ENCODE data around the gene GPR17. TPM values are rescaled to one million over a fixed set of nuclear protein-coding genes. Genes with fewer than 3 reads are reported as not detected.

The GPR17 gene
- total RNA-seq, 1 donor from 2014 or later = 0.18 TPM

DNA sequence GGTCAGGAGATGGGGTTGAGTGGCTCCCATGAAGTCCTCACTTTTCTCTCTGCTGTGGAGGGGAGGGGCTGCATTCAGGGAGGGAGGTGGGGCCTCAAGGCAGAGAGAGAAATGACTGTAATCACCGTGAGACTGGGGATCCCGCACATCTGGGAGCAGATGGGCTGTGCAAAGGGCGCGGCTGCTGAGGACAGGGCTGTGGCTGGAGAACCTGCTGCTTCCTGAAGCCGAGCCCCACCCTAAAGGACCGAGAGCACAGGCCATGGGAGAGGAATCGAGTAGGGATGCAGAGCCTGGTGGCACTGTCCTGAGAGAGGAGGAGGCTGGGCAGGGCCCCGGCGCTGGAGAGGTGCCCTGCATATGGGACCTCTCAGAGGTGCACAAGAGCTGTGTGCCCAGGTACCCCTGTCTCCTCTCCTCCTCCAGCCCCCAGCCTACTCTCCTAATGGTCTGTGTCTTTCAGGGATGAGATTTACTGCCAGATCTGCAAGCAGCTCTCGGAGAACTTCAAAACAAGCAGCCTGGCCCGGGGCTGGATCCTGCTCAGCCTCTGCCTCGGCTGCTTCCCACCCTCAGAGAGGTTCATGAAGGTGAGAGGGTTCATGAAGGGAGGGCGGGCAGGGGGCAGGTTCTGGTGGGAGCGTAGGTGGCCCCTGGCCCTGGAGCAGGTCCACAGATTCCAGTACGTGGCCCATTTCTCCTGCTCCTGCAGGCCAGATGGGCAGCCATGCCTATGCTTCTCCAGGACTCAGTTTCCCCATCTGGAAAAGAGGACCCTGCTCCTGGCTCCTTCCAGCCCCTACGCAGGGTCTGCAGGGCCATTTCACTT is 25.9 kb upstream of the GPR17 start:
- Histone ChIP-seq H3K36me3 (ENCODE audit: insufficient read depth, low read length) (no peaks in the 10 kb centered on the region), H3K4me2 (ENCODE audit: low read length) (no peak overlapping the region), H3K9me3 (ENCODE audit: insufficient read depth, low read depth, low read length) (no peaks in the 10 kb centered on the region), H3K4me1 (ENCODE audit: insufficient read depth, low read length) (peaks cover 11% of the 10 kb centered on the region), H3K79me2 (ENCODE audit: insufficient read depth, low read length) (no peaks in the 10 kb centered on the region), H3K27ac (ENCODE audit: low read depth, low read length) (no peak overlapping the region), H3K27me3 (ENCODE audit: insufficient read depth, low read length) (no peaks in the 10 kb centered on the region), H4K20me1 (ENCODE audit: insufficient read depth, low read length) (no peaks in the 10 kb centered on the region), H2AFZ (ENCODE audit: low read depth, low read length) (no peak overlapping the region), H3K9ac (ENCODE audit: low read length) (no peak overlapping the region), H3K4me3 (ENCODE audit: insufficient read depth, low read depth, low read length) (no peak overlapping the region)
- Mint-ChIP-seq H3K9me3 (ENCODE audit: unreplicated experiment) (peaks cover 5% of the 10 kb centered on the region), H3K27ac (ENCODE audit: unreplicated experiment) (no peak overlapping the region), H3K27me3 (ENCODE audit: low read depth, unreplicated experiment) (peaks cover 12% of the 10 kb centered on the region), H3K36me3 (ENCODE audit: low read depth, unreplicated experiment) (peaks cover 2% of the 10 kb centered on the region), H3K4me3 (ENCODE audit: unreplicated experiment) (no peak overlapping the region), H3K4me1 (ENCODE audit: low read depth, unreplicated experiment) (peaks cover 22% of the 10 kb centered on the region)
- TF ChIP-seq EZH2 (IDR thresholded peaks at IDR 0.05; ENCODE audit: insufficient read depth, low read length) = no peak
- TF ChIP-seq, protein P1, sequence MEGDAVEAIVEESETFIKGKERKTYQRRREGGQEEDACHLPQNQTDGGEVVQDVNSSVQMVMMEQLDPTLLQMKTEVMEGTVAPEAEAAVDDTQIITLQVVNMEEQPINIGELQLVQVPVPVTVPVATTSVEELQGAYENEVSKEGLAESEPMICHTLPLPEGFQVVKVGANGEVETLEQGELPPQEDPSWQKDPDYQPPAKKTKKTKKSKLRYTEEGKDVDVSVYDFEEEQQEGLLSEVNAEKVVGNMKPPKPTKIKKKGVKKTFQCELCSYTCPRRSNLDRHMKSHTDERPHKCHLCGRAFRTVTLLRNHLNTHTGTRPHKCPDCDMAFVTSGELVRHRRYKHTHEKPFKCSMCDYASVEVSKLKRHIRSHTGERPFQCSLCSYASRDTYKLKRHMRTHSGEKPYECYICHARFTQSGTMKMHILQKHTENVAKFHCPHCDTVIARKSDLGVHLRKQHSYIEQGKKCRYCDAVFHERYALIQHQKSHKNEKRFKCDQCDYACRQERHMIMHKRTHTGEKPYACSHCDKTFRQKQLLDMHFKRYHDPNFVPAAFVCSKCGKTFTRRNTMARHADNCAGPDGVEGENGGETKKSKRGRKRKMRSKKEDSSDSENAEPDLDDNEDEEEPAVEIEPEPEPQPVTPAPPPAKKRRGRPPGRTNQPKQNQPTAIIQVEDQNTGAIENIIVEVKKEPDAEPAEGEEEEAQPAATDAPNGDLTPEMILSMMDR (IDR thresholded peaks at IDR 0.05; ENCODE audit: insufficient read depth, low read depth, low read length) = no peak
- DNase-seq (ENCODE audit: low read depth) (no peak), FAIRE-seq (no peak)

DNA sequence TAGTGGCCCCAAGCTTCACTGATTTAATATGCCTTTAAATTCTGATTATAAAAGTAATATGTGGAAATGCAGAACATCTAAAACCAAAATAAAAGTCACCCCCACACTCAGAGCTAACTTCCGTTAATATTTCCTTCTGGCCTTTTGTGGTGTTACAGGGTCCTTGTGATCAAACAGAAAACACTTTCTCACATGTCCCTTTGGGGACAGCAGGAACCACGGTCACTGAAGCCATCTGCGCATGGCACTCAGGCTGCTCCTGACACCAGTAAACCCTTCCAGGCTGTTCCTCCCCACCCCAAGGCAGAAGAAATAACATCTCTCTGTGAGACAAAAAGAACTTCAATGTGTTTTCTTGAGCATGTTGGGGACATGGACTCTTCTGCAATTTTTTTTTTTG is 25.1 kb upstream of the GPR17 start:
- Histone ChIP-seq H4K20me1 (ENCODE audit: insufficient read depth, low read length) (no peaks in the 10 kb centered on the region), H3K4me2 (ENCODE audit: low read length) (no peak overlapping the region), H3K4me1 (ENCODE audit: insufficient read depth, low read length) (peaks cover 11% of the 10 kb centered on the region), H3K79me2 (ENCODE audit: insufficient read depth, low read length) (no peaks in the 10 kb centered on the region), H3K4me3 (ENCODE audit: insufficient read depth, low read depth, low read length) (no peak overlapping the region), H2AFZ (ENCODE audit: low read depth, low read length) (no peak overlapping the region), H3K9ac (ENCODE audit: low read length) (no peak overlapping the region), H3K27me3 (ENCODE audit: insufficient read depth, low read length) (no peaks in the 10 kb centered on the region), H3K36me3 (ENCODE audit: insufficient read depth, low read length) (no peaks in the 10 kb centered on the region), H3K27ac (ENCODE audit: low read depth, low read length) (no peak overlapping the region), H3K9me3 (ENCODE audit: insufficient read depth, low read depth, low read length) (no peaks in the 10 kb centered on the region)
- H3K4me3 Mint-ChIP-seq (ENCODE audit: unreplicated experiment) = no peak overlapping the region
- no peak for TF ChIP-seq EZH2 (IDR thresholded peaks at IDR 0.05; ENCODE audit: insufficient read depth, low read length)
- TF ChIP-seq, protein P1 (IDR thresholded peaks at IDR 0.05; ENCODE audit: insufficient read depth, low read depth, low read length) = no peak
- H3K27ac Mint-ChIP-seq (ENCODE audit: unreplicated experiment) = no peak overlapping the region
- H3K36me3 Mint-ChIP-seq (ENCODE audit: low read depth, unreplicated experiment) = peaks cover 2% of the 10 kb centered on the region
- DNase-seq (ENCODE audit: low read depth) (no peak), FAIRE-seq (no peak)
- H3K27me3 Mint-ChIP-seq (ENCODE audit: low read depth, unreplicated experiment) = peaks cover 14% of the 10 kb centered on the region
- peaks cover 19% of the 10 kb centered on the region for H3K4me1 Mint-ChIP-seq (ENCODE audit: low read depth, unreplicated experiment)
- peaks cover 2% of the 10 kb centered on the region for H3K9me3 Mint-ChIP-seq (ENCODE audit: unreplicated experiment)

DNA sequence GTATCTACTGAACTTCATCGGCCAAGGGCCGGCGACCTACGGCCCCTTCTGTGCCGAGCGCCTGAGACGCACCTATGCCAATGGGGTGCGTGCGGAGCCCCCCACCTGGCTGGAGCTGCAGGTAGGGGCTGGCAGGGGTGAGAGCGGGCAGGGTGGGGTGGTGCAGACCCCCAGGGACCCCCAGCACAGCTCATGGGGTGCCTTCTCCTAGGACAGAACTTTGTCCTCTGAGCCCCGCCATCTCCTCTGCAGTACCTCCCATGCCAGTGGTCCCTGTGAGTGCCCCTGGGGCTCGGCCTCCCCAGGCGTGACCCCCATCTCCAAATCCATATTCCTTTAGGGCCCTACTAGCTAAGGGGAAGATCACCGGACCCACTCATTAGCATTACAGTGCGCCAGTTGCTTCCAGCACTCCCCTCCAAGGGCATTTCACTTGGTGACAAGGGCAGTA is 23.9 kb upstream of the GPR17 start:
- FAIRE-seq = no peak

More for the DNA sequence above, 23.9 kb upstream of the GPR17 start:
- H3K79me2 ChIP-seq (ENCODE audit: insufficient read depth, low read length) = no peaks in the 10 kb centered on the region
- H3K27me3 ChIP-seq (ENCODE audit: insufficient read depth, low read length) = no peaks in the 10 kb centered on the region
- TF ChIP-seq, protein P1 (IDR thresholded peaks at IDR 0.05; ENCODE audit: insufficient read depth, low read depth, low read length) = no peak
- no peak for TF ChIP-seq EZH2 (IDR thresholded peaks at IDR 0.05; ENCODE audit: insufficient read depth, low read length)
- no peaks in the 10 kb centered on the region for H3K9me3 ChIP-seq (ENCODE audit: insufficient read depth, low read depth, low read length)
- peaks cover 21% of the 10 kb centered on the region for H3K27me3 Mint-ChIP-seq (ENCODE audit: low read depth, unreplicated experiment)
- no peak overlapping the region for H3K27ac Mint-ChIP-seq (ENCODE audit: unreplicated experiment)
- DNase-seq (ENCODE audit: low read depth) = no peak
- no peak overlapping the region for H3K27ac ChIP-seq (ENCODE audit: low read depth, low read length)
- no peak overlapping the region for H3K4me3 ChIP-seq (ENCODE audit: insufficient read depth, low read depth, low read length)
- H2AFZ ChIP-seq (ENCODE audit: low read depth, low read length) = no peak overlapping the region
- peaks cover 13% of the 10 kb centered on the region for H3K4me1 Mint-ChIP-seq (ENCODE audit: low read depth, unreplicated experiment)
- peaks cover 11% of the 10 kb centered on the region for H3K4me1 ChIP-seq (ENCODE audit: insufficient read depth, low read length)
- peaks cover 2% of the 10 kb centered on the region for H3K9me3 Mint-ChIP-seq (ENCODE audit: unreplicated experiment)
- peaks cover 2% of the 10 kb centered on the region for H3K36me3 Mint-ChIP-seq (ENCODE audit: low read depth, unreplicated experiment)
- no peaks in the 10 kb centered on the region for H4K20me1 ChIP-seq (ENCODE audit: insufficient read depth, low read length)
- no peak overlapping the region for H3K4me2 ChIP-seq (ENCODE audit: low read length)
- H3K9ac ChIP-seq (ENCODE audit: low read length) = no peak overlapping the region
- H3K4me3 Mint-ChIP-seq (ENCODE audit: unreplicated experiment) = no peak overlapping the region
- no peaks in the 10 kb centered on the region for H3K36me3 ChIP-seq (ENCODE audit: insufficient read depth, low read length)

Measured in astrocyte (in vitro differentiated cells and primary cell).